ENCODE results near the gene FASN. TPM values are rescaled to one million over a fixed set of nuclear protein-coding genes. Genes with fewer than 3 reads are reported as not detected.

FASN gene
- total RNA-seq, 3 donors from 2014 or later, result 87.2 to 115 (median 102) TPM

- H3K4me3 ChIP-seq, result no peak overlapping the region
- intact Hi-C loops (cut with DNase I, micrococcal nuclease), result loop anchor here (5.0 to 10.0 kb wide), 2 partner anchors 122 to 124 kb away; no protein-coding TSS in a partner anchor
- peak; percentile 87 for TF ChIP-seq CTCF (IDR thresholded peaks at IDR 0.05)
- DNase-seq (peak; percentile 78 to 92 (median 92)), ATAC-seq (peak; percentile 94)
- H3K4me1 ChIP-seq (ENCODE audit: low read depth), result peaks cover 12% of the 10 kb centered on the region
- no peaks in the 10 kb centered on the region for H3K36me3 ChIP-seq (ENCODE audit: low read depth)
- H3K9me3 ChIP-seq, result no peaks in the 10 kb centered on the region
Measured at GRCh38 chr17:82030470-82031302, 67.3 kb downstream of the FASN start.

- no peak overlapping the region for H3K4me3 ChIP-seq
- ATAC-seq, result peak; percentile 4
- H3K36me3 ChIP-seq (ENCODE audit: low read depth), result no peaks in the 10 kb centered on the region
- H3K4me1 ChIP-seq (ENCODE audit: low read depth), result peaks cover 12% of the 10 kb centered on the region
- no peaks in the 10 kb centered on the region for H3K9me3 ChIP-seq
- TF ChIP-seq CTCF (IDR thresholded peaks at IDR 0.05), result no peak
- intact Hi-C loops (cut with DNase I, micrococcal nuclease), result loop anchor here (5.0 to 10.0 kb wide), 2 partner anchors 122 to 125 kb away; no protein-coding TSS in a partner anchor
- DNase-seq, result no peak
Measured at GRCh38 chr17:82029990-82030469, 68.0 kb downstream of the FASN start.

- peaks cover 12% of the 10 kb centered on the region for H3K4me1 ChIP-seq (ENCODE audit: low read depth)
- no peak for TF ChIP-seq CTCF (IDR thresholded peaks at IDR 0.05)
- ATAC-seq (no peak), DNase-seq (no peak)
- no peaks in the 10 kb centered on the region for H3K9me3 ChIP-seq
- H3K36me3 ChIP-seq (ENCODE audit: low read depth), result no peaks in the 10 kb centered on the region
- intact Hi-C loops (cut with DNase I, micrococcal nuclease), result no loop called here
- no peak overlapping the region for H3K4me3 ChIP-seq
Measured at GRCh38 chr17:82029391-82029790, 68.6 kb downstream of the FASN start.

GRCh38 chr17:82028966-82029365 is 69.1 kb downstream of the FASN start:
- TF ChIP-seq CTCF (IDR thresholded peaks at IDR 0.05), result no peak
- no peak for DNase-seq
- ATAC-seq, result no peak
- intact Hi-C loops (cut with DNase I, micrococcal nuclease), result no loop called here
- peaks cover 16% of the 10 kb centered on the region for H3K4me1 ChIP-seq (ENCODE audit: low read depth)
- no peaks in the 10 kb centered on the region for H3K9me3 ChIP-seq
- H3K4me3 ChIP-seq, result no peak overlapping the region
- H3K36me3 ChIP-seq (ENCODE audit: low read depth), result no peaks in the 10 kb centered on the region

Other genes with a start within 250 kb of the FASN start
- 100 to 1,000 TPM; 354 to 727 (median 491) TPM for gene P4HB, start 237.7 kb downstream of the FASN start, total RNA-seq
- gene ARHGDIA, start 226.9 kb downstream of the FASN start, total RNA-seq, result 100 to 1,000 TPM; 326 to 473 (median 442) TPM
- gene ALYREF, start 206.7 kb downstream of the FASN start, total RNA-seq, result 10 to 100 TPM; 38.1 to 88.7 (median 43.3) TPM
- gene ANAPC11, start 206.5 kb downstream of the FASN start, total RNA-seq, result 10 to 100 TPM; 78.2 to 97.1 (median 81.3) TPM
- under 1 TPM; 0.12 to 0.51 (median 0.26) TPM for gene NPB, start 196.0 kb downstream of the FASN start, total RNA-seq
- gene PCYT2, start 186.8 kb downstream of the FASN start, total RNA-seq, result 10 to 100 TPM; 36.0 to 59.4 (median 58.3) TPM
- 10 to 100 TPM; 50.1 to 83.5 (median 73.7) TPM for gene SIRT7, start 180.1 kb downstream of the FASN start, total RNA-seq
- 10 to 100 TPM; 17.4 to 34.0 (median 21.1) TPM for gene MAFG, start 170.5 kb downstream of the FASN start, total RNA-seq
- gene PYCR1, start 160.9 kb downstream of the FASN start, total RNA-seq, result 10 to 100 TPM; 14.7 to 35.0 (median 28.2) TPM
- gene MYADML2, start 151.0 kb downstream of the FASN start, total RNA-seq, result under 1 TPM in 1 of 3 donors, not detected in 2; 0.13 TPM
- gene NOTUM, start 137.0 kb downstream of the FASN start, total RNA-seq, result under 1 TPM in 1 of 3 donors, not detected in 2; 0.13 TPM
- 10 to 100 TPM; 33.1 to 35.2 (median 34.5) TPM for gene ASPSCR1, start 120.6 kb downstream of the FASN start, total RNA-seq
- gene CENPX, start 75.4 kb downstream of the FASN start, total RNA-seq, result 100 to 1,000 TPM in 1 of 3 donors, 10 to 100 TPM in 2; 76.3 to 114 (median 81.3) TPM
- gene LRRC45, start 74.9 kb downstream of the FASN start, total RNA-seq, result 10 to 100 TPM; 18.9 to 20.0 (median 19.8) TPM
- gene RAC3, start 66.6 kb downstream of the FASN start, total RNA-seq, result 1 to 10 TPM; 3.4 to 6.2 (median 4.2) TPM
- 100 to 1,000 TPM in 2 of 3 donors, 10 to 100 TPM in 1; 84.9 to 151 (median 124) TPM for gene DCXR, start 60.5 kb downstream of the FASN start, total RNA-seq
- 10 to 100 TPM; 30.7 to 37.9 (median 30.9) TPM for gene RFNG, start 46.4 kb downstream of the FASN start, total RNA-seq
- gene GPS1, start 46.3 kb downstream of the FASN start, total RNA-seq, result 10 to 100 TPM; 73.6 to 81.6 (median 80.4) TPM
- gene DUS1L, start 32.4 kb downstream of the FASN start, total RNA-seq, result 100 to 1,000 TPM in 2 of 3 donors, 10 to 100 TPM in 1; 99.8 to 143 (median 138) TPM
- gene CCDC57, start 114.6 kb upstream of the FASN start, total RNA-seq, result 10 to 100 TPM; 41.3 to 46.3 (median 45.4) TPM
- 100 to 1,000 TPM in 2 of 3 donors, 10 to 100 TPM in 1; 41.0 to 150 (median 104) TPM for gene SLC16A3, start 130.8 kb upstream of the FASN start, total RNA-seq
- 100 to 1,000 TPM; 177 to 221 (median 189) TPM for gene CSNK1D, start 175.5 kb upstream of the FASN start, total RNA-seq
- 10 to 100 TPM in 2 of 3 donors, 1 to 10 TPM in 1; 10.0 to 12.8 (median 12.3) TPM for gene CD7, start 219.4 kb upstream of the FASN start, total RNA-seq
- 100 to 1,000 TPM; 127 to 268 (median 213) TPM for gene SECTM1, start 235.5 kb upstream of the FASN start, total RNA-seq

Data from mucosa of descending colon (tissue), 3 donors.